ENCODE data around the gene EDARADD. TPM values are rescaled to one million over a fixed set of nuclear protein-coding genes. Genes with fewer than 3 reads are reported as not detected.

EDARADD gene
- total and polyA plus RNA-seq, 2 of the 8 experiments (the other 6 are each of a cell fraction or from before 2014, with no cell fraction given): 3.4 to 6.1 TPM

GRCh38 chr1:236396665-236397043 lies 2.6 kb downstream of the EDARADD start (continued):
- no peak for TF ChIP-seq CHD7 (IDR thresholded peaks at IDR 0.05; ENCODE audit: insufficient replicate concordance, low read length)
- no peak for TF ChIP-seq PHF8 (conservative IDR thresholded peaks at IDR 0.05; ENCODE audit: low read depth, low read length)
- TF ChIP-seq CEBPB (IDR thresholded peaks at IDR 0.05; ENCODE audit: low read depth, low read length): no peak
- TF ChIP-seq USF2 (IDR thresholded peaks at IDR 0.05; ENCODE audit: low read length): no peak
- no peak for TF ChIP-seq KDM1A (IDR thresholded peaks at IDR 0.05; ENCODE audit: borderline replicate concordance, low read length)
